GM18907 (cell line): ENCODE data around the gene TMEM179.

Experiments
- ATAC-seq: cut with Tn5 transposase; IDR thresholded peaks from one replicate; pipeline ENCODE4 v1.9.1; 2021; ENCODE audit warnings: mild to moderate bottlenecking, moderate library complexity; ENCODE audit not compliant: unreplicated experiment

The TMEM179 gene

DNA sequence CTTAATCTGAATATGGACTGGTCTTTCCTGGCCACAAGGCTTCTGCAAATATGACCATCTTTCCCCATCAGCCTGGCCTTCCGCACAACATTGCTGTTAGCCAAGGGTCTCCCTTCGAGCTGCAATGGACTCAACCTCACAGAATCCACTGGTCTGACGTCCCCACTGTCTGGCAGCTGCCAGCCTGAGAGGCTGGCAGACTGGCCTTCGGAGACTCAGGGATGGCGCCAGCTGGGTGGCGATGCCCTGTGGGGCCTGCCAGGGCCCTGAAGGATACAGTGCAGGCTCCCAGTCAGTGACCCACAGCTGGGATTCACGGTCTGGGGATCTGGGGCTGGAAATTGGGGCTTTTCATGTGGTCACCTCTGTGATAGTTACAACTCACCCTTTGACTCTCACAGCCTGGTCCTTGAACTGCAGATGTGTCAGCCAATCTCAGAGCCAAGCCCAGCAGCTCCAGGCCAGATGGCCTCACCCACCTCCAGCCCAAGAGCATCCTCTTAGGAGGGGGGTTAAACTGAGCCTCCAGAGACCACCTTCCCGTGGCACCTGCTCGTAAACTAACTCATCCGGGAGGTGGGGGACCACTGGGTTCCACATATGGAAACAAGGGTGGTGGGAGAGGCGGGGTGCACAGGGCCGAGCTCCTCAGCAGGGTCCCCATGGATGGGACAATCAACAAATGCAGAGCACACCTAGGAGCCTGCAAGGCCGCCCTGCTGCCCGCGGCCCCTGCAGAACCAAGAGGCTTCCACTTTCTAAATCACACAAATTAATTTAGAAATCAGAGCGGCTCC is 46.1 kb downstream of the TMEM179 start:
- ATAC-seq = no peak

DNA sequence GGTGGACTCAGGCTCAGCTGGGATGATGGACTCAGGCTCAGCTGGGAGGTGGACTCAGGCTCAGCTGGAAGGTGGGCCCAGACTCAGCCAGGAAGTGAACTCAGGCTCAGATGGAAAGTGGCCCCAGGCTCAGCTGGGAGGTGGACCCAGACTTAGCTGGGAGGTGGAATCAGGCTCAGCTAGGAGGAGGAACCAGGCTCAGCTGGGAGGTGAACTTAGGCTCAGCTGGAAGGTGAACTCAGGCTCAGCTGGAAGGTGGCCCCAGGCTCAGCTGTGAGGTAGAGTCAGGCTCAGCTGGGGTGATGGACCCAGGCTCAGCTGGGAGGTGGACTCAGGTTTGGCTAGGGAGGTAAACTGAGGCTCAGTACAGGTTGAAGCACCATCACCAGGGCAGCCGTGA is 46.8 kb downstream of the TMEM179 start:
- no peak for ATAC-seq

- no peak for ATAC-seq
Observed at GRCh38 chr14:104557086-104557485, 47.5 kb downstream of the TMEM179 start.

DNA sequence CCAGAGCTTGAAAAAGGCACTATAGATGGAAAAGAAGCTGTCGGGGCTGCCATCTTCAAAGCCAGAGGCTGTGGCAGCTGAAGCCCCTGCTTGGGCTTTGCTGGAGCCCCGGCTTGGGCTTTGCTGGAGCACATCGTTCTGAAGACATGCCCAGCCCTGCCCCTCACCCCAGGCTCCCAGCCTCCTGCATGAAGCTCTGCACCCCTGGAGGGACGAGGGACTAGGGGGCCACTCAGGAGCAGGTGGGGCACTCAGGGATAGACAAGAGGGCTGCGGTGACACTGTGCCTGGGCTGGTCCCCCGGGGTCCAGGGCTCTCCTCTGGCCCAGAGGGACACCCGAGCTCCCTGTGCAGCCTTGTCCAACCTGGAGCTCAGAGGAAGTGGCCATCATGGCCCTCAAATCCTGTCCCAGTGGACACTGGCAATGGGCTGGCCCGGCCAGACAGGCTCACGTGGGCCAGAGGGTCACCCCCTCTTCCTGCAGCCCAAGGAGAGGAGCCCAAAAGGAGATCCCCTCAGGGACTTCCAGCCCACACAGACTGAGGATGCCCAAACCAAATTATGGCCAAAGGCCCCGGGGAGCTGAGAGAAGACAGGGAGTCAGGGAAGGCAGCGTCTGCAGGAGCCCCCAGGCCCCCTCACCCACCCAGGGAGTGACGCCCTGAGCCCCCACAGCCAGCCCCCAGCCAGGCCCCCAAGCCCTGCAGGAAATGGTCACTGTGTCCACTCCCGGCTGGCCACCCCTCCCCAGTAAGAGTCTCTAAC is 48.1 kb downstream of the TMEM179 start:
- no peak for ATAC-seq

DNA sequence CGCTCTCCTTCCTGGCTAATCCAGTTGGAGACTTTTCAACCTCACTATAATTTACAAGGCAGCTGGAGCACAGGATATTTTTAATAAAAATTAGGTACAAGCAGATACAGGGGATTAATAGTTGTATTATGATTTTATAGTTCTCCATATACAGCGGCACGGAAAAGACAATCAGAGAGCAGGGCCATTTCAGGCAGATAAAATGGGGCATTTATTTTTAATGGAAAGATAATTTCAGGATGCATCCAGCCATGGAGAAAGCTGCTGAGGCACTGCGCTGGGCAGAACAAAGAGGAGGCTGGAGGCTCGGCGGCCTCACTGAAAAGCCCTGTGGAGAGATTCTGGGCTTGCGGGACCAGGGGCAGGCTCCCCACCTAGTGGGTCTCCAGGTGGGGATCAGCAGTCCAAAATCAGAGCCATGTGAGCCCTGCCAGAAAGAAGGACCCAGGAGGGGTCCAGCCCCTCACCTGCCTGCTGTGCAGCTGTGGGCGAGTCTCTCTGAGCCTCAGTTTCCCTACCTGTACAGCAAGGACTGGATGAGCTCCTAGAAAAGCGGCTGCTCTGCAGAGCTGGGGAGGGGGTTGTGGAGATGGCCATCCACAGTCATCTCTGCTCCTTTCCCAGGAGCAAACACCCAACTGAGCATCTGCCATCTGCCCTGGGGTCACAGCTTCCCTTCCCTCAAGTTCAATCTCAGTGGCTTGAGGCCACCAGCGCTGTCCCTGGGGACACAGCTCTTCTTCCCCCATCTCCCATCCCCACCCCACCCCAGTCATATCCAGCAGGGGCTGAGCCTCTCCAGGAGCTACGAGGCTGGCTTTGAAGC is 48.9 kb downstream of the TMEM179 start:
- no peak for ATAC-seq

DNA sequence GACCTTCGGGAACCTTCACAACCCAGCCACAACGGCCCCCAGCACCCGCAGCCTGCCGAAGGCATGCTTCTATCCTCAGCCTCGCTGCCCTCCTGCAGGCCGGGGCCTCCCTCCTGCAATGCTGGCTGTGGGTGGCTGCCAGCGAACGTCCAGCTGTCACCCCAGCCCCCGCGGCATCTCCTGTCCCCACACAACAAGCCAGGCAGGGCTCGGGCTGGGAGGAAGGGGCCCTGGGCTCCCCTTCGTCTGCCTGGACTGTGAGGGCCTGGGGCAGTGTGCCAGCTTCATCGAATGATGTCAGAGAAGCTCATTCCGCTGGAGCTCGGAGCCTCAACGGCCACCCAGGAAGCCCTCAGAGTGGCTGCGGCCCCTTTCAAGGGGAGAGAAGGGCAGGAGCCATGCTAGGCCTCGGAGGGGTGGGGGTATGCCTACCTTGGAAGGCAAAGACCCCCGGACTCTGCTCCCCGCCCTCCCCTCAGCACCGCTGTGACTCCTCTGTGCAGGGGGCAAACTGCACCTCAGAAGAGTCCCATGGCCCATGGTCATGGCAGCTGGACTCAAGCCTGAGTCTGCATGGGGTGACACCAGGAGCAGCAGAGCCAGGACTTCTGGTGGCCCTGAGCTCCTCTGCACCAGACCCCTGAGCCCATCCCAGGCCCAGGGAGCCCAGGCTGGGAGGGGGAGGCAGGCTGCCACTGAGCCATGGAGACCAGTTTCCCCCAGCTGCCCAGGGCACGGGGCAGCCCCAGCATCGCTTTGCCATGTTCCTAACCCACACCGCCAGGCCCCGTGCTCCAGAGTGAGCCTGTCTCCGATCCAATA is 49.8 kb downstream of the TMEM179 start:
- ATAC-seq = no peak

GRCh38 chr14:104554088-104554607 is 50.4 kb downstream of the TMEM179 start:
- no peak for ATAC-seq

DNA sequence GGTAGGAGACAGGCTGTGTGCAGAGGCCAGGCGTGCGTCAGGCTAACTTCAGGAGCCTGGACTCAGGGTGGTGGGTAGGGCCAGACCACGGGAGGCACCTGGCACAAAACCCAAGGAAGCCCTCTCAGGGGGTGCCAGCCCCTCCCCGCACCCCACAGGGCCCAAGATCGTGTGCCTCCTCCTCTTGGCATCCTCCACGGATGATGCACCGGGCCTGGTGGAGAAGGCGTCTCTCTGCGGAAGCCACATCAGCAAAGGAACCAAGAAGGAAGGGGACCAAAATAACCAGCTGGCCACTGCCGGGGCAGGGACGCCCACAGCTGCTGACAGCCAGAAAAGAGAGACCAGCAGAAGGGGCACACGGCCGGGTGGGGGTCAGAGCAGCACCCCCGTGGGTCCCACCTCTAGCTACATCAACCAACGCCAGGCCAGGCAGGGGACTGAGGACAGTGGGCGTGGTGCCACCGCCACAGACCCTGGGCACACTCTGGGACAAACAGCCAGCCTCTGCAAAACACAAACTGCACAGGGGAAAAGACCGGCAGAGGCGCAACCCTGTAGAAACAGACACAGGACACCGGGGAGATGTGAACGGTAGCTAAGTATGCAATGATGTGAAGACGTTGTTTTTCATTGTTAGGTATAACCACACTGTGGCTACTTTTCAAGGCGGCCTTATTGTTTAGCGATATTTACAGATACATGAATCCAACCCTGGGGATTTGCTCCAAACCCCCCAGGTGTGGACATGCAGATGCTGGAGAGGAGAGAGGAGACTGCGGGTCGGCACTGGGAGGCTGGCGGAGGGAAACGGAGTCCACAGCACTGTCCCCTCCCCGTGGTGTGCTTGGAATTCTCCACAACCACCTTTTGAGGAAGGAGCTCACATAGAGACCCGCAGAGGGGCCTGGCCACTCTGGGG is 51.1 kb downstream of the TMEM179 start:
- no peak for ATAC-seq

DNA sequence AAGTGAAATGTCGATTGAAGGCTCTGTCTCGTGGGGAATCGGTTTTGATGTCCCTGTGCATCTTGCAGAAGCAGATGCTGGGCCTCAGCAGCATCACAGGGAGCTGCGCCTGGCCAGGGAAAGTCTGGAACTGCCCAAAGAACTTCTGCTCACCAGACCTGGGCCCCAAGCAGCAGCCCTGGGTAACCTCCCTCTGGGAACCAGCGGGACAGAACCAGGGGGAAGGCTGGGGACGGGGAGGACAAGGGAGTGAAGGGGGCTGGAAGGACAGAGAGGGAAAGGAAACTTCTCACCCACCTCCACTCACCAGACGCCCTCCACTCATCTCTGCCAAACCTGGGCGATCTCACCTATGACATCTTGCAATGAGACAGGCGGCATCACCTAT is 51.8 kb downstream of the TMEM179 start:
- ATAC-seq = no peak

DNA sequence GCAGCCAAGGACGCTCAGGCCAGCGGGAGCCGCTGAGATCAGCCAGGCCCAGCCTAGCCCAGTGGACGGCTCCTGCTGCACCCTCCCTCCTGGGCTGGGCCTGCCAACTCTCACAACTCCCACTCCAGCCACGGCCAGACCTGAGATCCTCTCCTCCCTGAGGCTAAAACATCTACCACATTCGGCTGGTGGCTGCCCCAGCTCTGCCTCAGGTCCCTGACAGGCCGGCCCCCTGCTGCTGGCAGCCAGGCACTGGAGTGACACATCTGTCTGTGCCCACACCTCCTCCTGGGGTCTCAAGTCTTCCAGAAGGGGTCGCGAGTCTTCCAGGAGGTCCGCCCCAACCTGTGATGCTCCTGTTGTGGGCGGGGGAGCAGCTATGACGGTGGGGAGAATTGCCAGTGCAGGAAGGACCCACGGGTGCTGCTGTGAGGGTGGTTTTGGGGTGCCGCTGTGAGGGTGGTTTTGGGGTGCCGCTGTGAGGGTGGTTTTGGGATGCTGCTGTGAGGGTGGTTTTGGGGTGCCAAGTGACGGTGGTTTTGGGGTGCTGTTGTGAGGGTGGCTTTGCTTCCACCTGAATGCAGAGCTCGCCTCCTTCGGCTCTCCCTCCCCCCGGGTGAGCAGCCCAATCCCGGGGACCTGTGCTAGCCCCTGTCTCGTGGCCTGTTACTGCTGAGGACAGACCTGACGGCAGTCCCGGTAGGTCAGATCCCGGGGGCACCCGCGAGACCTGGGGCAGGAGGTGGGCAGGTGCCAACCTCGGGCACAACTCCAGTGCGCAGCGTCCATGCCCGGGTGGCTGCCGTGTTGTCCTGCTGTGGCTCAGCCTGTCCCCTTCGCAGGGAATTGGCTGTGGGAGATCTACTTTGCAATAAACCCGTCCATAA is 52.5 kb downstream of the TMEM179 start:
- no peak for ATAC-seq

- ATAC-seq = no peak
Observed at GRCh38 chr14:104550861-104551728, 53.5 kb downstream of the TMEM179 start.

GRCh38 chr14:104550340-104550860 is 54.2 kb downstream of the TMEM179 start:
- ATAC-seq = no peak

- ATAC-seq = no peak
Observed at GRCh38 chr14:104549536-104550339, 54.8 kb downstream of the TMEM179 start.

DNA sequence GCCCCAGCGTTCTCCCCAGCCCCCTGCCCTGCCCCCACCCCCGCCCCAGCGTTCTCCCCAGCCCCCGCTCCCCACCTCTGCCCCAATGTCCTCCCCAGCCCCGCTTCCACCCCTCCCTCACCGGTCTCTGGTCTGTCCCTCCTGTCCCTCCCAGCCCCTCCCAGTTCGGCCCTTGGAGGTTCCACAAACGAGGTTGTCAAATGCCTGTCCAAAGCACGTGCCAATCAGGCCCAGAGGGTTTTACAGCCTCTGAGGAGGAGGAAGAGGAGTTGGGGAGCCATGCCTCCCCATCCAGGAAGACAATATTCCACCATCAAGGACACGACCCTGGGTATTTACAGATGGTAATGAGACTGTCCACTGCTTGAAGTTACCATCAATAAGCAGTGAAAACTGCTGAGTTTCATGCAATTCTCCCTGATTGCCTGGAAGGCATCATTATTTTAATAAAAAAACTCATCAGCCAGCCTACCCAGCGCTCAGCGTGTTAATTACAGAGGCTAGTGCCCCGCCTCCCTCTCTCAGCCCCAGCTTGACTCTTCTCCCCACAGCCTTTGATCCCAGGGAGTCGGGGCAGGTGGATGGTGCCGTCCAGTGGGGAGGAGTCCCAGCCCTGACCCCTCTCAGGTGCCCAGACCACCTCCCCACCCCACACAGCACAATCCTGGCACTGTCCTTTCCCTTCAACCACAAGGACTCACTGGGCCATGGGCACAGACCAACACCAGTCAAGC is 55.6 kb downstream of the TMEM179 start:
- ATAC-seq = no peak

DNA sequence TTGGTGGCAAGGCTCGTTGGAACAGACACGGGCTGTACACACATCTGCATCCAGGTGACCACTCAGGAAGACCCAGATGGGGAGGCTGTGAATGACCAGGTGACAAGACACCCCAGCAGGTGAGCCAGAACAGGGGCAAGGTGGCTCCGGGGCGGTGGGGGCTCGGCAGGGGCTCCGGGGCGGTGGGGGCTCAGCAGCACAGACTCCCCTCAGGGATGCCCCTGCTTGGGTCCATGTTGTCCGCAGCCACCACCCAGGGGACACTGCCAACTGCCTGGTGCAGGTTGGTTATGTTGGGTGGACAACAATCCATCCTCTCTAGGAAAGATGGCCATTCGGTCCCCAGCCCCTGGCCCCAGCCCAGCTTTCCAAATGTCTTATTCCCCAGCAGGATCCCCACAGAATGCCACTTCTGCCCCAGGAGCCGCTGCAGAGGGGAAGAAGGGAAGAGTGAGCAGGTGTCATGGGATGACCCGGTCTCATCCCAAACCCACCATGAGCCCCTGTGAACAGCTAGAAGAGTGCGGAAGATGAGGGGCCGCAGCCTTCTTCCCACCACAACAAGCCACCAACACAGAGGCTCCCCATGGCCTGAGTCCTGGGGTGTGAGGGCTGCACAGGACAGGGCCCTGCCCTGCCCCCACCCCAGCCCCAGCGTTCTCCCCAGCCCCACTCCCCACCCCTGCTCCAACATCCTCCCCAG is 56.4 kb downstream of the TMEM179 start:
- no peak for ATAC-seq
